Dedifferentiated amniotic fluid mesenchymal stem cell (primary cell): ENCODE measurements around the gene CDR2L.
"Not testable (repeated sequence)": the region's sequence is repeated elsewhere in the genome, so short reads cannot be mapped to it uniquely, and the experiment has no call there.

Source experiments
- DNase-seq: peaks from one replicate; pipeline ENCODE4 v3.0.0-alpha.2; 2016; ENCODE audit errors: extremely low spot score

Gene CDR2L

GRCh38 chr17:74959826-74960515 lies 27.5 kb upstream of the CDR2L start:
- DNase-seq = no peak

- DNase-seq = no peak
Measured at GRCh38 chr17:74960570-74961342, 26.7 kb upstream of the CDR2L start.

DNA sequence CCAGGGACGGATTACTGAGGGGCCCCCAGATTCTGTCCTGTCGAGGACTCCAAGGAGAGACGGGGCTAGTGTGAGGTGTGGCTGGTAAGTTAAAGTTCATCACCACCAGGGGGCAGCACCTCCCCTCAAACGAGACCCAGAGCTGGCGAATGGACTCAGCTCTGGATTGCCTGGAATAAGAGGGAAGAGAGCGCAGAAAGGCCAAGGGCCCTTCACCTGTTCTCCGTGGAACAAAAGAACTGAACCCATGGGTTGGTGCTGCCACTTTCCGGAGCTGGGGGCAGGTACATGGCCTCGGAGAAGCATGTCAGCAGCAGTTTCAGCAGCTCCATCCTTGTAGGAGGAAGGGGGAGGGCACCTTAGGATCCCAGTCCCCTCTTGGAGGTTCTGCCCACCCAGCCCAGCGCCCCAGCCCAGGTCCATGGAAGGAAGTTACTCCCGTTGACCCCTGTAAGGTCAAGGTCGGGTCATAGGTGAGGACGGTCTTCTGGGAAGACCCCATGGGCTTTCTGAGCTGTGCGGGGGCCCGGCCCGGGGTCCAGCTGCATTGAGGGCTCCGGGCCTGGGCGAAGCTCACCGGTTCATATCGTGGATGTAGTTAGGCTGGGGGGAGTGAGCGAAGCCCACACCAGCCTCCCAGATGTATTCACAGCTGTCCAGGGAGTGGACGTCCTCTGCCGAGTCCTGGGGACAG lies 25.6 kb upstream of the CDR2L start:
- DNase-seq = peak; percentile 80

GRCh38 chr17:74962622-74963394 lies 24.6 kb upstream of the CDR2L start:
- DNase-seq = no peak

DNA sequence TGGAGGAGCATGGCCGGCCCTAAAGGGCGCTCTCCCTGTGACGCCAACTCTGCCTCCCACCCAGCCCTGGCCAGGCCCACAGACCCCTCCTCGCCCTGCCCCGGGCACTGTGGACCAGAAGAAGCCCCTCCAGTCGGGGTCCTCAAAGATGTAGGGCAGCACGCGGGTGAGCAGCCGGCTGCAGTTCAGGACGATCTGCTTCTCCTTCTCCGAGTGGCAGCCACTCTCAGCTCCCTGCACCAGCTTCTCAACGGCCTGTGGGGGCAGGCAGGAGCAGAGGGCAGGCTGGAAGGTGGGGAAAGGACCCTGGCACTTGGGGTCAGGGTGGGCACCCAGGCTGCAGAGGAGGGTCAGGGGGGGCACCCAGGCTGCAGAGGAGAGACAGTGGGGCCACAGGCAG lies 23.8 kb upstream of the CDR2L start:
- DNase-seq = no peak

DNA sequence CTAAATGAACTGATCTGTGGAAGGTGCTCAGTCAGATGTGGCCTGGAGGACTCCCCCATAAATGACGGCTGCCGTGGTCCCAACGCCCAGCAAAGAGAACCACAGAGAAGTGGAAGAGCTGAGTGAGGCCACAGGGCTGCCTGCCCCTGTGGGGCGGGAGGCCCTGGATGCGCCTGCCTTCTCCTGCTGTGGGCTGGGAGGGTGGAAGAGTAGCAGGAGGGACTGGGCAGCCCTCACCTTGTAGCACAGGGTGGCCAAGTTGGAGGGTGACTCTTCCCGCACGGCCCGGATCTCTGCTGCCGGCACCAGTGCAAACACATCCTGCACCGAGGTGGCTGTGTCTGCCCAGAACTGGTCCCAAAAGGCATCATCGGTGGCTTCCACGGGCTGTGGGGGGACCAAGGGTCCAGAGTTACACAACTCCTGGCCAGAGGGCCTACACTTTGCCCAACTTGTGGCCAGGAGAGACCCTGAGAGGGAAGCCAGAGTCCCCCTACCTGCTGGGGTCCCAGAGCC lies 23.1 kb upstream of the CDR2L start:
- DNase-seq = no peak

DNA sequence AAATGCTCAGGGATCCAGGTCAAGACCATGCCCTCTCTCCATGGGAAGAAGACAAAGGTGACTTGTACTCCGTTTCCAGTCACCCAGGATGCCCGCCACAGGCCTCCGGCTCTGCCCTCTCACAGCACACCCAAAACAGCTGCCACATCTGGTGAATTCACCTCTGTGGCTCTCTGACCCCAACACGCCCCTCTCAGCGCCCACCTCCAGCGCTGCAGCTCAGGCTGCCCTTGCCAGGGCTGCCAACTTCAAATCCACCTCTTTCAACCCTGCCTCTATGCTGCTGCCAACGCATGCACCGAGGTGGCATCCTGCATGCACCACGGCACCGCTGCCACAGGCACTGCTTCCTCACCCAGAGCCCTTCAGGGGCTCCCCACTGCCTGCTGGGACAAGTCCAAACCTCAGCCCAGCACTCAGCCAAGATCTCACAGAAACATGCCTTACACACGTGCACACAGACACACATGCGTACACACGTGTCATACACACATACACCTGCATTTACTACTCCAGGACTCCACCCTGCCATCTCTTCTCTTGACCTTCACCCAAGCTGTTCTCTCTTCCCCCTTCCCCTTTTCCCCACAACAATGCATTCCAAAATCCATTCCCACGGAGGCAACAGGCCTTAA lies 22.3 kb upstream of the CDR2L start:
- no peak for DNase-seq

- no peak for DNase-seq
Measured at GRCh38 chr17:74968361-74968780, 19.1 kb upstream of the CDR2L start.

DNA sequence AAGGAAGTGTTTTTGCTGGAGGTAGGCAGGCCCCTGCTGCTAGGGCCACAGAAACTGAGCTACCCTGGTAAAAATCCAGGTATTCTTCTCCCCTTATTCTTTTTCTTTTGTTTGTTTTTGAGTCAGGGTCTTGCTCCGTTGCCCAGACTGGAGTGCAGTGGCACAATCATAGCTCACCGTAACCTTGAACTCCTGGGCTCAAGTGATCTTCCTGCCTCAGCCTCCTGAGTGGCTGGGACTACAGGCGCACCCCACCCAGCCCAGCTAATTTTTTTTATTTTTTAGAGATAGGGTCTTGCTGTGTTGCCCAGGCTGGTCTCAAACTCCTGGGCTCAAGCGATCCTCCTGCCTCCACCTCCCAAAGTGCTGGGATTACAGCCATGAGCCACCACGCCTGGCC lies 17.9 kb upstream of the CDR2L start:
- DNase-seq = not testable (repeated sequence)

DNA sequence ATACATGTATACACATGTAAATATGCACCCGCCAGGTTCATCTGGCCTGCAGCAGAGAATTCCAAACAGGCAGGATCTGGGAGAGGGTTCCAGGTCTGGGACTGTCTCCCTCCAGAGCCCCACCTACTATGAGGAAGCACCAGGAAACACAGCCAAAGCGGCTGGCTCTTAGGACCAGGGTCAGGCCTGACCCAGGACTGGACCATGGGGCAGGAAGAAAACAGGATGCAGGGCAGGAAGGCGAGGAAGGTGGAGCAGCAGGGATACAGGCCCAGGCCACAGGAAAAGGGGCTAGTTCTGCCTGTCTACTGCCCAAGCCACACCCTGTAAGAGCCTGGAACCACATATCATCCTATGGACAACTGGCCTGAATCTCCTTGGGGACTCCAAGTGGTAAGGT lies 17.0 kb upstream of the CDR2L start:
- no peak for DNase-seq

- no peak for DNase-seq
Measured at GRCh38 chr17:74971069-74971841, 16.2 kb upstream of the CDR2L start.

GRCh38 chr17:74971842-74972106 lies 15.7 kb upstream of the CDR2L start:
- DNase-seq = no peak

- no peak for DNase-seq
Measured at GRCh38 chr17:74972107-74972972, 15.1 kb upstream of the CDR2L start, which contains the start of gene HID1. Gene HID1 (minus strand): TSS chr17:74972759. CDS start chr17:74972656, 103 bp downstream.

DNA sequence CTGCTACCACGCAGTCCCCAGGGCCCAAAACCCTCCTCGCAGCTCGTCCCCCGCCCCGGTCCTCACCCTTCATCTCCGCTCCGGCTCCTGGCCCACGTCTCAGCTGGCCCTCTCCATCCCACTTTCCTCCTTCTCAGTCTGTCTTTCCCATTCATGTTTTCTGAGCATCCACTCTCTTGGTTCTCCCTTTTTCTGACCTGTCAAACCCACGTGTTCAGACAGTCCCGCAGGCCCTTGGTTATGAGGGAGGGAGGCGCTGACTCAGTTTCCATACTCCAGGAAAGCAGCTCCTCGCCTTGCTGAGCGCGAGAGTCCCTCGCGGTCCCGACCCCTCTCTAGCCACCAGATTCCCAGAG lies 14.5 kb upstream of the CDR2L start:
- DNase-seq = no peak

GRCh38 chr17:74975943-74976342 lies 11.5 kb upstream of the CDR2L start:
- DNase-seq = no peak

DNA sequence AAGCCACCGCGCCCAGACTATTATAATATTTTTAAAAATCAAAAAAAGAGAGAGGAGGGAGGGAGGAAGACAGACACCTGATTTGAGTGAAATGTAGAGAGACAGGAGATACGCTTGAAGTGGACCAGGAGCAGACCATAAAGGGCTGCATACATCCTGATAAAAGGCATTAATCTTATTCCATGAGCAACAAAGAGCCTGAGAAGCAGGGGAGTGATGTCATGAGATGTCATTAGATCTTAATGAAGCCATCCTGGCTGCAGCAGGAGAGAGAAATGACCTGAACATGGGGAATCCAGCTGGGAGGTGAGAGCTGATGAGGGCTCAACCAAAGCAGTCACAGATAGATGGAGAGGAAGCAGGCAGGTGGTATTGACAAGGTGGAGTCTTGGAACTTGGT lies 9.6 kb upstream of the CDR2L start:
- no peak for DNase-seq

DNA sequence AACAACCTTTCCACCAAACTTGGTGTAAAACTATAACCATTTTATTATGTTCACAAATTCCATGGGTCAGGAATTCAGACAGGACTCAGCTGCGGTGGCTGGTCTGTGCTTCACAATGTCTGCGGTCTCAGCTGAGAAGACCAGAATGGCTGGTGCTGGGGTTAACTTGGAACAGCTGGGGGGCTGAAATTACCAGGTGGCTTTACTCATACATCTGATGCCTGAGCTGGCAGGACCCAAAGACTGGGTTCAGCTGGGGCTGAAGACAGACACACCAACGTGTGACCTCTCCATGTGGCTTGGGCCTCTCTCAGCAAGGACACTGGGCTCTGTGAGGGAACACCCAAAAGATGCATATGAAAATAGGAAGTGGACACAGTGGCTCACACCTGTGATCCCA lies 9.2 kb upstream of the CDR2L start:
- no peak for DNase-seq

- DNase-seq = no peak
Measured at GRCh38 chr17:74979408-74980146, 7.9 kb upstream of the CDR2L start.

DNA sequence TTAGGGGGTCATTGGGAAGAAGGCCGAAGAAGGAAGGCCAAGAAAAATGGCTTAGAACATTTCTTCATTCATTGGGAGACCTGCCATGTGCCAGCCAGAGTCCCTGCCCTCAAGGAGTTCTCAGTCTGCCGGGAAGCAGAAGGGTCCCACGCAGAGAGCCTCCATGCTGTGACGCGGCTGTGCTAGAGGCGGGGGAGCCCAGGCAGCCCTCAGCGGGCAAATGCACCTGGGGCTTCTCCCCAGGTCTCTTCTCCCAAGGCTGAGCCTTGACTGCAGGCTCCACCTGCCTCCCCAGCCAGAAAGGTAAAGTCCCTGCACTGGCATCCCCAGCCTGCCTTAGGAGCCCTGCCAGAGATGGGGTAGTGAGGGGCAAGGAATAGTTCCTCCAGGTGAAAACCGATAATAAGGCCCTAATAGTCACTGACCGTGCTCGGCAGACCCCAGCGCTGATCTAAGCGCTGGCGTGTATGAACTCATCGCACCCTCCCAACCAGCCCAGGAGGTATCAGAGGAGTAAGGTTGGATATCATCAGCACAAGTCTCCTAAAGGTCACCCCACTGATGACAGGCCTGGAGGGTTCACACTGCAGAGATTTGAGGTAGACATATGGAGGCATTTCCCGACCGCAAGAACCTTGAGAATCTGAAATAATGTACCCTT lies 6.0 kb upstream of the CDR2L start:
- DNase-seq = no peak
